H1 (cell line): Measurements from ENCODE around the gene INPP5E. TPM values are rescaled to one million over a fixed set of nuclear protein-coding genes. Genes with fewer than 3 reads are reported as not detected.
"Not testable (repeated sequence)": the region's sequence is repeated elsewhere in the genome, so short reads cannot be mapped to it uniquely, and the experiment has no call there.

Experiments
- CTCF ChIA-PET: fragments of 300-600 bp; sonication (Branson Sonifier 250); formaldehyde crosslinking; loops from one replicate; lab custom pipeline; 2021; ENCODE audit not compliant: partially characterized antibody; lab: Charles Lee
- POLR2A ChIA-PET: fragments of 300-600 bp; sonication (Branson Sonifier 250); formaldehyde crosslinking; loops from one replicate; lab custom pipeline; 2021; ENCODE audit warnings: inconsistent platforms; ENCODE audit not compliant: partially characterized antibody; lab: Charles Lee
- DNase-seq, 2 experiments: peaks; one replicate each; pipeline versions ENCODE4 v3.0.0 to v3.0.0-alpha.2; 2010 to 2022; ENCODE audit warnings: low spot score in 2 of 2, low read depth in 1 of 2, mixed read lengths in 1 of 2
- FAIRE-seq: peaks from 2 replicates; lab custom pipeline; 2011; peaks lifted over from hg19 to GRCh38; lab: Jason Lieb, UNC
- H2AFZ ChIP-seq: 2 replicates; pipeline ENCODE4 v1.8.1; 2012; ENCODE audit warnings: low read length, inconsistent platforms
- H2AK5ac ChIP-seq: 2 replicates; pipeline ENCODE4 v1.6.1; 2013; ENCODE audit warnings: low read depth, low read length
- H2BK120ac ChIP-seq: replicated peaks from 2 replicates; pipeline ENCODE3; 2013; ENCODE audit warnings: low read depth, low read length, inconsistent platforms
- H2BK12ac ChIP-seq: 2 replicates; pipeline ENCODE4 v1.6.1; 2013; ENCODE audit warnings: low read depth, low read length
- H2BK15ac ChIP-seq: 2 replicates; pipeline ENCODE4 v1.6.1; 2013; ENCODE audit warnings: low read length
- H2BK20ac ChIP-seq: 2 replicates; pipeline ENCODE4 v1.6.1; 2013; ENCODE audit warnings: low read length
- H2BK5ac ChIP-seq: 2 replicates; pipeline ENCODE4 v1.6.1; 2013; ENCODE audit warnings: low read depth, low read length
- H3K14ac ChIP-seq: 2 replicates; pipeline ENCODE4 v1.6.1; 2013; ENCODE audit warnings: inconsistent platforms; ENCODE audit not compliant: insufficient read length
- H3K18ac ChIP-seq: 2 replicates; pipeline ENCODE4 v1.6.1; 2013; ENCODE audit warnings: low read length; ENCODE audit errors: extremely low read depth
- H3K23ac ChIP-seq: 2 replicates; pipeline ENCODE4 v1.6.1; 2013; ENCODE audit warnings: inconsistent platforms; ENCODE audit not compliant: insufficient read length
- H3K23me2 ChIP-seq: 2 replicates; pipeline ENCODE4 v1.6.1; 2013; ENCODE audit warnings: low read depth, low read length
- H3K27ac ChIP-seq: 2 replicates; pipeline ENCODE4 v1.6.1; 2011; ENCODE audit warnings: low read depth, low read length, inconsistent platforms
- H3K27me3 ChIP-seq, 4 experiments: replicated peaks in 1 of 4; 1 replicate in 1 of 4; 2 replicates in 3 of 4; pipeline versions ENCODE4 v1.6.1 to v1.8.1; 2011 to 2013; ENCODE audit warnings: low read length in 3 of 4, mild to moderate bottlenecking in 3 of 4, inconsistent platforms in 2 of 4, mixed read lengths in 2 of 4, moderate library complexity in 1 of 4; ENCODE audit not compliant: control insufficient read depth in 3 of 4, insufficient read depth in 3 of 4; ENCODE audit errors: extremely low read depth in 1 of 4
- H3K36me3 ChIP-seq, 4 experiments: 2 replicates each; pipeline versions ENCODE4 v1.6.1 to v1.8.1; 2011 to 2013; ENCODE audit warnings: mild to moderate bottlenecking in 4 of 4, low read length in 3 of 4, moderate library complexity in 2 of 4, control low read depth in 1 of 4, inconsistent platforms in 1 of 4; ENCODE audit not compliant: insufficient read depth in 4 of 4, control insufficient read depth in 2 of 4
- H3K4ac ChIP-seq: replicated peaks from 2 replicates; pipeline ENCODE3; 2013; ENCODE audit warnings: low read length, low read depth, mixed read lengths, inconsistent platforms; ENCODE audit not compliant: insufficient read length
- H3K4me1 ChIP-seq, 4 experiments: replicated peaks in 1 of 4; 1 replicate in 1 of 4; 2 replicates in 3 of 4; pipeline versions ENCODE4 v1.6.1 to v1.8.1; 2011 to 2013; ENCODE audit warnings: low read length in 3 of 4, inconsistent platforms in 2 of 4, mixed read lengths in 1 of 4; ENCODE audit not compliant: insufficient read depth in 4 of 4, control insufficient read depth in 3 of 4
- H3K4me2 ChIP-seq, 2 experiments: 2 replicates each; pipeline versions ENCODE4 v1.6.1 to v1.8.1; 2011 to 2013; ENCODE audit warnings: low read depth in 2 of 2, low read length in 2 of 2, control low read depth in 1 of 2, inconsistent platforms in 1 of 2, mild to moderate bottlenecking in 1 of 2; ENCODE audit not compliant: insufficient read depth in 1 of 2
- H3K4me3 ChIP-seq, 4 experiments: fragments of 200-600, 300-600 bp in 1 of 4; sonication (generic), shearing (Covaris generic), sonication (Bioruptor Twin) in 1 of 4; 2 replicates each; pipeline versions ENCODE4 v1.5.1 to v1.8.1; 2011 to 2016; ENCODE audit warnings: low read length in 4 of 4, low read depth in 3 of 4, control low read depth in 2 of 4, inconsistent platforms in 2 of 4, mild to moderate bottlenecking in 2 of 4, mixed read lengths in 1 of 4, moderate library complexity in 1 of 4; ENCODE audit not compliant: insufficient read depth in 2 of 4; ENCODE audit errors: extremely low read depth in 1 of 4
- H3K56ac ChIP-seq: replicated peaks from 2 replicates; pipeline ENCODE3; 2013; ENCODE audit warnings: low read depth, mild to moderate bottlenecking, mixed read lengths, low read length, inconsistent platforms; ENCODE audit not compliant: insufficient read length
- H3K79me1 ChIP-seq: 2 replicates; pipeline ENCODE4 v1.6.1; 2013; ENCODE audit warnings: low read depth, low read length, control low read depth
- H3K79me2 ChIP-seq, 2 experiments: 2 replicates each; pipeline versions ENCODE4 v1.6.1 to v1.8.1; 2012 to 2013; ENCODE audit warnings: low read length in 2 of 2, mild to moderate bottlenecking in 2 of 2, inconsistent platforms in 1 of 2; ENCODE audit not compliant: insufficient read depth in 2 of 2, control insufficient read depth in 1 of 2
- H3K9ac ChIP-seq, 4 experiments: replicated peaks in 1 of 4; 1 replicate in 1 of 4; 2 replicates in 3 of 4; pipeline versions ENCODE4 v1.6.1 to v1.8.1; 2011 to 2013; ENCODE audit warnings: low read depth in 3 of 4, low read length in 3 of 4, control low read depth in 2 of 4, mild to moderate bottlenecking in 2 of 4, moderate library complexity in 2 of 4, inconsistent platforms in 1 of 4; ENCODE audit errors: extremely low read depth in 1 of 4
- H3K9me3 ChIP-seq, 2 experiments: 2 replicates each; pipeline versions ENCODE4 v1.6.1 to v1.8.1; 2012 to 2013; ENCODE audit warnings: mild to moderate bottlenecking in 2 of 2, moderate library complexity in 2 of 2, control low read depth in 1 of 2, inconsistent platforms in 1 of 2, low read depth in 1 of 2, low read length in 1 of 2, mixed read lengths in 1 of 2; ENCODE audit not compliant: insufficient read depth in 2 of 2
- H4K20me1 ChIP-seq, 2 experiments: replicated peaks in 1 of 2; 2 replicates each; pipeline versions ENCODE3 to v1.8.1; 2011 to 2013; ENCODE audit warnings: inconsistent platforms in 2 of 2, low read length in 2 of 2, mild to moderate bottlenecking in 1 of 2; ENCODE audit not compliant: insufficient read depth in 2 of 2, control insufficient read depth in 1 of 2
- H4K5ac ChIP-seq: 2 replicates; pipeline ENCODE4 v1.6.1; 2013; ENCODE audit warnings: low read length, low read depth, mixed read lengths, inconsistent platforms; ENCODE audit not compliant: insufficient read length
- H4K8ac ChIP-seq: 2 replicates; pipeline ENCODE4 v1.8.0; 2013; ENCODE audit warnings: mild to moderate bottlenecking, moderate library complexity, low read length, inconsistent platforms; ENCODE audit not compliant: insufficient read depth; ENCODE audit errors: extremely low read depth
- H4K91ac ChIP-seq: replicated peaks from 2 replicates; pipeline ENCODE3; 2013; ENCODE audit warnings: low read length, mixed read lengths, inconsistent platforms; ENCODE audit not compliant: insufficient read length
- WGBS, 2 experiments: shearing (Covaris generic) in 1 of 2; methylation state at CpG; one replicate each; pipeline versions ENCODE4 v1.1.6 to v1.1.7; 2013 to 2015; ENCODE audit warnings: low lambda C conversion rate in 2 of 2, mixed read lengths in 2 of 2, inconsistent platforms in 1 of 2, low coverage in 1 of 2, missing lambda C conversion rate in 1 of 2; ENCODE audit not compliant: insufficient replicate concordance in 2 of 2, insufficient coverage in 1 of 2, insufficient read length in 1 of 2; ENCODE audit errors: extremely low coverage in 1 of 2, missing lambda C conversion rate in 1 of 2; 5-methylcytosine and 5-hydroxymethylcytosine counted together
- polyA plus RNA-seq, 7 experiments: library from polyadenylated mRNA; depleted of rRNA in 3 of 7; stranded (reverse) in 5 of 7; unstranded in 2 of 7; fragments of >200 nt in 5 of 7; fragments of 200-250 nt in 2 of 7; gene quantifications; 1 replicate in 5 of 7; 2 replicates in 1 of 7; 4 replicates in 1 of 7; pipeline versions ENCODE4 v1.2.1 to v1.2.3, GENCODE V29; 2011 to 2013; ENCODE audit warnings: missing spikeins in 2 of 7, mixed read lengths in 2 of 7
- total RNA-seq: library from RNA; stranded (reverse); fragmentation: NEBNext Ultra II Directional; extraction: Animal tissue kit (Norgen Biotek cat#: 25700); gene quantifications from 2 replicates; pipeline ENCODE4 v1.2.1, GENCODE V29; 2021

The INPP5E gene
- total and polyA plus RNA-seq, 2 of the 8 experiments (the other 6 are each of a cell fraction or from before 2014, with no cell fraction given), result 8.7 to 11.3 TPM

DNA sequence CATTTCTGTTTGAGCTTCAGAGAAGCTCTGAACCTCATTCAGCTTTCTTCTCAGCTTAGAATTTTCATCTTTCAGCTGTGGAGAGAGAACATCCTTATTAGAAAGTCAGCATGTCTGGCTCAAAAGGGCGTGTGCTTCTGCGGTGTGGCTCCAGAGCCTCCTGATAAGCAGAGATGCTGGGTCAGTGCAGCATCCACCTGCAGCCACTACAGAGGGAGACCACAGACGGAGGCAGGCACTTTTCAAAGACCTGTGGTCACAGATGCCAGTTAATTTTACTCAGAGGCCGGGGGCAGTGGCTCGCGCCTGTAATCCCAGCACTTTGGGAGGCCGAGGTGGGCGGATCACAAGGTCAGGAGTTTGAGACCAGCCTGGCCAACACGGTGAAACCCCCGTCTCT, 33.7 kb downstream of the INPP5E start:
- not testable (repeated sequence) for H3K23ac ChIP-seq, DNase-seq, H3K27me3 ChIP-seq, H3K18ac ChIP-seq, H2BK12ac ChIP-seq, H4K20me1 ChIP-seq, H3K4me1 ChIP-seq, H2BK5ac ChIP-seq, FAIRE-seq, H3K27ac ChIP-seq, H2BK120ac ChIP-seq, H3K4me3 ChIP-seq, H3K23me2 ChIP-seq, H2BK15ac ChIP-seq, H3K9me3 ChIP-seq, H2AK5ac ChIP-seq, H2BK20ac ChIP-seq, H3K4ac ChIP-seq, H2AFZ ChIP-seq, H3K56ac ChIP-seq, H3K4me2 ChIP-seq, H4K91ac ChIP-seq, H4K5ac ChIP-seq, H4K8ac ChIP-seq, H3K14ac ChIP-seq, H3K9ac ChIP-seq
- Histone ChIP-seq H3K79me1 (peaks cover 13% of the 10 kb centered on the region), H3K79me2 (peaks cover 2 to 22% of the 10 kb centered on the region in 2 experiments; a peak in 3 of 4 replicates), H3K36me3 (peaks cover 14 to 53% (median 36%) of the 10 kb centered on the region in 4 experiments; a peak in 7 of 8 replicates)
- CTCF ChIA-PET, result interaction anchor here (1.3 kb wide), 1 partner anchor 288 kb away, joined by 3 read pairs; no protein-coding TSS in a partner anchor
- POLR2A ChIA-PET, result interaction anchor here (0.8 to 1.6 kb wide), 3 partner anchors 12 to 66 kb away, joined by 3 to 7 read pairs (median 4); no protein-coding TSS in a partner anchor
- 94% methylated on average over 10 of the region's 10 CpGs; no CpG with 5 or more reads in 1 of the 2 experiments for WGBS, 2 experiments
